Kidney epithelial cell (primary cell): ENCODE measurements around the gene CUX1. TPM values are rescaled to one million over a fixed set of nuclear protein-coding genes. Genes with fewer than 3 reads are reported as not detected.

Source experiments
- DNase-seq: peaks from one replicate; pipeline ENCODE4 v3.0.0-alpha.2; 2010; ENCODE audit warnings: low read depth
- H3K27me3 ChIP-seq: 2 replicates; pipeline ENCODE4 v1.6.0; 2011; ENCODE audit warnings: low read length; ENCODE audit not compliant: control insufficient read depth, insufficient read depth
- H3K36me3 ChIP-seq: 2 replicates; pipeline ENCODE4 v1.5.1; 2011; ENCODE audit warnings: low read length; ENCODE audit not compliant: control insufficient read depth, insufficient read depth
- H3K4me3 ChIP-seq: 2 replicates; pipeline ENCODE4 v1.5.1; 2011; ENCODE audit warnings: low read depth, mild to moderate bottlenecking, control low read depth, low read length
- total RNA-seq: library from RNA; depleted of rRNA; stranded (reverse); fragments of >200 nt; gene quantifications from 2 replicates; pipeline ENCODE4 v1.2.3, GENCODE V29; 2015
- TF ChIP-seq, protein P1 (sequence below): IDR thresholded peaks from 2 replicates; pipeline ENCODE4 v1.5.1; 2011; ENCODE audit warnings: mild to moderate bottlenecking, moderate library complexity, low read length, control low read depth, inconsistent platforms; ENCODE audit not compliant: insufficient read depth, poor library complexity, severe bottlenecking

CUX1 gene
- total RNA-seq, 1 donor from 2014 or later, result 56.7 TPM

DNA sequence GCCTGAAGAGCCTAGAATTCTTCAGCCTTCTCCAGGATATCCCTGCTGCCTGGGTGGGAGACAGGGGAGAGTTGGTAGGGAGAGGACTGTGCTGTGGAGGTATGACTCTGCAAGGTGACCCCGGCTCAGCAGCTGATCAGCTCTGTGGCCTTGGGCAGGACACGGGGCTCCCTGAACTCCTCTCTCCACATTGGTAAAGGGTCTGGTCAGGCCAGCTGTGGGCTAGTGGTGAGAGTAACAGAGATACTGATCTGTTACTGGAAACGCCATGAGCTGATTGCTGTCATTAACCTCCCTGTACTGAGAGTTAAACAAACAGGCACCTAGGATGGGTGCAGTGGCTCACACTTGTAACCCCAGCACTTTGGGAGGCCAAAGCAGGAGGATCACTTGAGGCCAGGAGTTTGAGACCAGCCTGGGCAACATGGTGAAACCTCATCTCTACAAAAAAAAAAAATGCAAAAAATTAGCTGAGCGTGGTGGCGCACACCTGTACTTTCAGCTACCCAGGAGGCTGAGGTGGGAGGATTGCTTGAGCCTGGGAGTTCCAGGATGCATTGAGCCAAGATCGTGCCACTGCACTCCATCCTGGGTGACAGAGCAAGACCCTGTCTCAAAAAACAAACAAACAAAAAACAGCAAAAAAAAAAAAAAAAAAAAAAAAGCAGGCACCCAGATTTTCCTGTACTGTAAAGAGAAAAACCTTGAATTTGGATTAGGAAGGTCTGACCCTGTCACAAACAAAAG, 151.5 kb downstream of the CUX1 start:
- Histone ChIP-seq H3K36me3 (no peaks in the 10 kb centered on the region), H3K27me3 (no peaks in the 10 kb centered on the region), H3K4me3 (no peak overlapping the region)
- DNase-seq, result no peak
- TF ChIP-seq, protein P1, sequence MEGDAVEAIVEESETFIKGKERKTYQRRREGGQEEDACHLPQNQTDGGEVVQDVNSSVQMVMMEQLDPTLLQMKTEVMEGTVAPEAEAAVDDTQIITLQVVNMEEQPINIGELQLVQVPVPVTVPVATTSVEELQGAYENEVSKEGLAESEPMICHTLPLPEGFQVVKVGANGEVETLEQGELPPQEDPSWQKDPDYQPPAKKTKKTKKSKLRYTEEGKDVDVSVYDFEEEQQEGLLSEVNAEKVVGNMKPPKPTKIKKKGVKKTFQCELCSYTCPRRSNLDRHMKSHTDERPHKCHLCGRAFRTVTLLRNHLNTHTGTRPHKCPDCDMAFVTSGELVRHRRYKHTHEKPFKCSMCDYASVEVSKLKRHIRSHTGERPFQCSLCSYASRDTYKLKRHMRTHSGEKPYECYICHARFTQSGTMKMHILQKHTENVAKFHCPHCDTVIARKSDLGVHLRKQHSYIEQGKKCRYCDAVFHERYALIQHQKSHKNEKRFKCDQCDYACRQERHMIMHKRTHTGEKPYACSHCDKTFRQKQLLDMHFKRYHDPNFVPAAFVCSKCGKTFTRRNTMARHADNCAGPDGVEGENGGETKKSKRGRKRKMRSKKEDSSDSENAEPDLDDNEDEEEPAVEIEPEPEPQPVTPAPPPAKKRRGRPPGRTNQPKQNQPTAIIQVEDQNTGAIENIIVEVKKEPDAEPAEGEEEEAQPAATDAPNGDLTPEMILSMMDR, result no peak

DNA sequence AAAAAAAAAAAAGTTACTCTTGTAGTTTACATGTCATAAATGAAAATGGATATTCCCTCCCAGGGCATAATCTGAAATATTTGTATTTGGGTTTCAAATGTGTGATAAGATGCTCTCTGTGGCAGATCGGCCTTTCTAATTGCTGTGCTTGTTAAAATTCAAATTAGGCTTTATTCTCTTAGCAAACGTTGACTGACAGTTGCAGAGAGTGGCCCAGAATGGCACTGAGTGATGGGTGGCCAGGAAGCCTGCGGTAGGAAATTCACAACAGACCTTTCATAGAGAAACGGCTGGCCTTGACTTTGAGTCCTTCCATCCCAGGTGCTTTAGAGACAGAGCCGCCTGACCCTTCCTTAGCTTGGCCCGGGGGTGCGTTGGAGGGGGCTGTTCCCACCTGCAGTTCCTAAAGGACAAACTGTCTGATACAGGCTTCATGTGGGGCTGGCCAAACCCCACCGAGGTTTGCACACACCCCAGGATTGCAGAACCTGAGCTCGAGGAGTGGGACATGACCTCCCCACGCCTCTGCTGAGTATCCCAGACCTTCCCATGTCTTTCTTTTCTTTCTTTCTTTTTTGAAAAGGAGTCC, 152.7 kb downstream of the CUX1 start:
- Histone ChIP-seq H3K36me3 (no peaks in the 10 kb centered on the region), H3K27me3 (no peaks in the 10 kb centered on the region), H3K4me3 (no peak overlapping the region)
- TF ChIP-seq, protein P1, result no peak
- DNase-seq, result no peak

DNA sequence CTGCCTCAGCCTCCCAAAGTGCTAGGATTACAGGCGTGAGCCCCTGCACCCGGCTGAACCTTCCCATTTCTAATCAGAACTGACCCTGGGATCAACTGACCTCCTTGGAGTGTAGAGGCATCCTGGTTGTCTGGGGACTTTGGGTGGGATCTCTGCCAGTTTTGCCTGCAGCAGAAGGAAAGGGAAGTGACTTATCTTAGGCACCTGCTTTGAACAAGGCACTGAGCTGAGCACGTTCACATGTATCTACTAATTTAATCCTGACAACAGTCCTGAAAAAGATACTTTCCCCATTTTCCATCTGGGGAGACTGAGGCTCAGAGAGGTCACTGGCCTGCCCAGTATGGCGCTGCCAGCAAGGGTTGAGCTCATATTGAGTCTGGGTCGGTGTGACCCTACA, 153.4 kb downstream of the CUX1 start:
- no peaks in the 10 kb centered on the region for H3K27me3 ChIP-seq
- no peak overlapping the region for H3K4me3 ChIP-seq
- no peaks in the 10 kb centered on the region for H3K36me3 ChIP-seq
- TF ChIP-seq, protein P1, result no peak
- DNase-seq, result no peak

DNA sequence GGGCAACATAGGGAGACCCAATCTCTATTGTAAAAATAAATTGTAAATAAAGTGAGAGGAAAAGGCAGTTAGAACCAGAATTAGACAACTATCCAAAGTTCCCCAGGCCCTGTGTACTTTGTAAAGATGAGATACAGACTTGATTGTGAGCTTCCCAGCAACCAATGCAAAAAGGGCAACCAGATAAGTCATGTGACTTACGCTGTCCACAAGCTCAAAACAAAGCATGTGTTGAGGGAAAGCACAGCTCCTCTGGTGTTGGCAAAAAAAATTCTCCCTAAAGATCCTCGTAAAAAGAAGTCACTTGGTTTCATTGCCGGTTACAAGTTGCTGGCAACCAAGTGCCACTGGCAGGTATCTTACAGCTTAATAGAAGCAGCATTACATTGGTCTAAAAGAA, 154.0 kb downstream of the CUX1 start:
- Histone ChIP-seq H3K27me3 (no peaks in the 10 kb centered on the region), H3K4me3 (no peak overlapping the region), H3K36me3 (no peaks in the 10 kb centered on the region)
- TF ChIP-seq, protein P1, result no peak
- no peak for DNase-seq

DNA sequence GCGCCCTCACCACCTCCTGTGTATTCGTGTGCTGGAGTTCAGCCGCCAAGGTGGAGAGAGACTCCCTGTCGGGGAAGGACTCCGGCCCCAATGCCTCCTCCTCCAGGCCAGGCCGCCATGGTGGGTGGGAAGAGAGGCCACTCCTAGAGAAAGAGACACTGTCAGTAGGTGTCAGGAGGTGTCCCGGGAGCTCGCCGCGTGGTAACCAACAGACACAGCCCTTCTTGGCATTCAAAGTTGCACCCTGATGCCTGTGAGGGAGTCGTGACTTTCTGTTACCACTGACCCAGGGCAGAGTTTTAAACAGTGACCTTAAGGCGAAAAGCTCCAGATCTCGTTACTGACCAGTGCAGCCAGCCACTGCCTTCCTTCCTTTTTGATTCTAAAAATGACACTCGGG, 155.2 kb downstream of the CUX1 start:
- TF ChIP-seq, protein P1, result no peak
- H3K4me3 ChIP-seq, result no peak overlapping the region
- no peaks in the 10 kb centered on the region for H3K36me3 ChIP-seq
- H3K27me3 ChIP-seq, result no peaks in the 10 kb centered on the region
- no peak for DNase-seq
